ENCODE results near the gene ASPSCR1.

- TF ChIP-seq GATA2 (IDR thresholded peaks at IDR 0.05; ENCODE audit: low read depth, low read length) (no peak), GATA3 (IDR thresholded peaks at IDR 0.05; ENCODE audit: low read depth, low read length) (no peak)
Observed at GRCh38 chr17:82008258-82008940, 31.0 kb downstream of the ASPSCR1 start.
